CD4-positive, alpha-beta T cell treated with Interleukin-17A for 4 hours (primary cell): Measurements from ENCODE around the gene CREB3L2.
"Not testable (repeated sequence)": the region's sequence is repeated elsewhere in the genome, so short reads cannot be mapped to it uniquely, and the experiment has no call there.

Experiments
- DNase-seq: peaks from one replicate; pipeline ENCODE4 v3.0.0-alpha.2; 2020; ENCODE audit warnings: mixed read lengths

CREB3L2 gene

GRCh38 chr7:138001529-138002095, at the start of gene CREB3L2:
Gene CREB3L2 (minus strand): TSS chr7:138002086. CDS start chr7:138001705, 381 bp downstream.
- peak; percentile 74 for DNase-seq

- DNase-seq: no peak
Measured at GRCh38 chr7:138049505-138050116, 47.7 kb upstream of the CREB3L2 start.

GRCh38 chr7:138047907-138048306, 46.0 kb upstream of the CREB3L2 start:
- no peak for DNase-seq

- no peak for DNase-seq
Measured at GRCh38 chr7:138044897-138045296, 43.0 kb upstream of the CREB3L2 start.

- DNase-seq: not testable (repeated sequence)
Measured at GRCh38 chr7:138040063-138040462, 38.2 kb upstream of the CREB3L2 start.

- DNase-seq: no peak
Measured at GRCh38 chr7:138036135-138036534, 34.2 kb upstream of the CREB3L2 start.

GRCh38 chr7:138033241-138033640, 31.4 kb upstream of the CREB3L2 start:
- DNase-seq: no peak

- no peak for DNase-seq
Measured at GRCh38 chr7:138032770-138033169, 30.9 kb upstream of the CREB3L2 start.

GRCh38 chr7:138032186-138032585, 30.3 kb upstream of the CREB3L2 start:
- DNase-seq: no peak

GRCh38 chr7:138030679-138031351, 28.9 kb upstream of the CREB3L2 start:
- DNase-seq: no peak

- no peak for DNase-seq
Measured at GRCh38 chr7:138029941-138030340, 28.1 kb upstream of the CREB3L2 start.

GRCh38 chr7:138029126-138029525, 27.2 kb upstream of the CREB3L2 start:
- DNase-seq: no peak

- DNase-seq: no peak
Measured at GRCh38 chr7:138027100-138027499, 25.2 kb upstream of the CREB3L2 start.

GRCh38 chr7:138025215-138026186, 23.6 kb upstream of the CREB3L2 start:
- no peak for DNase-seq

- DNase-seq: no peak
Measured at GRCh38 chr7:138024765-138025164, 22.9 kb upstream of the CREB3L2 start.

- no peak for DNase-seq
Measured at GRCh38 chr7:138024343-138024691, 22.4 kb upstream of the CREB3L2 start.

GRCh38 chr7:138023618-138024342, 21.9 kb upstream of the CREB3L2 start:
- DNase-seq: no peak

- DNase-seq: no peak
Measured at GRCh38 chr7:138021889-138022288, 20.0 kb upstream of the CREB3L2 start.

GRCh38 chr7:138017992-138018391, 16.1 kb upstream of the CREB3L2 start:
- DNase-seq: no peak

- DNase-seq: no peak
Measured at GRCh38 chr7:138015096-138015495, 13.2 kb upstream of the CREB3L2 start.

- DNase-seq: no peak
Measured at GRCh38 chr7:138014686-138015085, 12.8 kb upstream of the CREB3L2 start.

GRCh38 chr7:138014201-138014600, 12.3 kb upstream of the CREB3L2 start:
- DNase-seq: not testable (repeated sequence)

GRCh38 chr7:138009350-138009653, 7.4 kb upstream of the CREB3L2 start:
- DNase-seq: no peak
